ENCODE measurements around the gene UBE2D2.
A peak's percentile ranks its signal among the peaks of the same experiment; 100 is the strongest.
"Not testable (repeated sequence)": the region's sequence is repeated elsewhere in the genome, so short reads cannot be mapped to it uniquely, and the experiment has no call there.

The UBE2D2 gene

DNA sequence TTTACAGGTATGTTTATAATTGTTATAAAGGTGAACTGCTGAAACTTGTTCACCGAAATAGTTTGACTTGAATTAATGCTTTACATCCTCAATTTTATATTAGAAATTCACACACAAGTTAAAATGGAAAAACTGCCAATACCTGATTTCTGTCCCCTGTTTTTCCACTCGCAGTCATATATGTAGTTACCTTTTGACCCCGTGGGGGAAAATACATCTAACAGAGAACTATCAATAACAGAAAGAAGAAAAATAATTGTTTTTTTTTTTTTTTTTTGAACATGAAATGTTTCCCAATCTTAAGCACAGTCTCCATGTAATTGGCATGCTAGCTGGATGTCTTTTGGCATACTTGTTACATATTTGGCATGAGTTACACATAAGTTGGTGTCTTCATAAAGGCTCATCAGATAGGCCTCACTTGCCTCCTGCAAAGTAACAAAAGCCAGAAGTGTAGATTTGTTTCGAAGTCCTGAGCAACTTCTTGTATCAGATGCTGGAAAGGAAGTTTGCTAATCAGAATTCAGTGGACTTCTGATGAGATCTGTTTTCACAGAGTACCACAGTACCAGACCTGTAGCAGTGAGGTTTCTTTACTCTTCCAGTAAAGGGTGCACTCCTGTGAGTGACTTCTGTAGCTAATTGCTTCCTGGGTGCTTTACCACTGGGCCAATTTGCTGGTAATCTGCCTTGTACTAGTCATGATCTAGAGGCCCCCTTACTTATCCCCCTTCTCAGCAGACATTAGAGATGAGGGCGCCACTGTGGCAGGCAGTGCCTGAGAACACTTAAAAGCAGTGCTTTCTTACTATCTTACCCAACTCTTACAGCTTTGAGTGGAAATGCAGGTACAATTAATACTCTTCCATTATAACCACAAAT is 50.8 kb downstream of the UBE2D2 start:
- TF ChIP-seq, protein P1, sequence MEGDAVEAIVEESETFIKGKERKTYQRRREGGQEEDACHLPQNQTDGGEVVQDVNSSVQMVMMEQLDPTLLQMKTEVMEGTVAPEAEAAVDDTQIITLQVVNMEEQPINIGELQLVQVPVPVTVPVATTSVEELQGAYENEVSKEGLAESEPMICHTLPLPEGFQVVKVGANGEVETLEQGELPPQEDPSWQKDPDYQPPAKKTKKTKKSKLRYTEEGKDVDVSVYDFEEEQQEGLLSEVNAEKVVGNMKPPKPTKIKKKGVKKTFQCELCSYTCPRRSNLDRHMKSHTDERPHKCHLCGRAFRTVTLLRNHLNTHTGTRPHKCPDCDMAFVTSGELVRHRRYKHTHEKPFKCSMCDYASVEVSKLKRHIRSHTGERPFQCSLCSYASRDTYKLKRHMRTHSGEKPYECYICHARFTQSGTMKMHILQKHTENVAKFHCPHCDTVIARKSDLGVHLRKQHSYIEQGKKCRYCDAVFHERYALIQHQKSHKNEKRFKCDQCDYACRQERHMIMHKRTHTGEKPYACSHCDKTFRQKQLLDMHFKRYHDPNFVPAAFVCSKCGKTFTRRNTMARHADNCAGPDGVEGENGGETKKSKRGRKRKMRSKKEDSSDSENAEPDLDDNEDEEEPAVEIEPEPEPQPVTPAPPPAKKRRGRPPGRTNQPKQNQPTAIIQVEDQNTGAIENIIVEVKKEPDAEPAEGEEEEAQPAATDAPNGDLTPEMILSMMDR (IDR thresholded peaks at IDR 0.05; ENCODE audit: low read depth, low read length, missing control alignments) = no peak
- DNase-seq (ENCODE audit: low read depth) = no peak
- no peak overlapping the region for H3K4me3 ChIP-seq (ENCODE audit: low read depth, low read length)

DNA sequence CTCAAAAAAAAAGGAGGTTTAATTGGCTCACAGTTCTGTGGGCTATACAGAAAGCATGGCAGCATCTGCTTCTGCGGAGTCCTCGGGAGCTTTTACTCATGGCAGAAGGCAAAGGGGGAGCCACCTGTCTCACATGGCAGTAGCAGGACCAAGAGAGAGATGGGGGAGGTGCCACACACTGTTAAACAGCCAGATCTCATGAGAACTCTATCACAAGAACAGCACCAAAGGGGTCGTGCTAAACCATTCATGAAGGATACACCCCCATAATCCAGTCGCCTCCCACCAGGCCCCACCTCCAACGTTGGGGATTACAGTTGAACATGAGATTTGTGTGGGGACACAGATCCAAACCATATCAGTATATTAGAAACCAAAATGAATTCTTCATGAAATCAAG is 58.7 kb downstream of the UBE2D2 start:
- TF ChIP-seq, protein P1 (IDR thresholded peaks at IDR 0.05; ENCODE audit: low read depth, low read length, missing control alignments) = no peak
- no peak for DNase-seq (ENCODE audit: low read depth)

DNA sequence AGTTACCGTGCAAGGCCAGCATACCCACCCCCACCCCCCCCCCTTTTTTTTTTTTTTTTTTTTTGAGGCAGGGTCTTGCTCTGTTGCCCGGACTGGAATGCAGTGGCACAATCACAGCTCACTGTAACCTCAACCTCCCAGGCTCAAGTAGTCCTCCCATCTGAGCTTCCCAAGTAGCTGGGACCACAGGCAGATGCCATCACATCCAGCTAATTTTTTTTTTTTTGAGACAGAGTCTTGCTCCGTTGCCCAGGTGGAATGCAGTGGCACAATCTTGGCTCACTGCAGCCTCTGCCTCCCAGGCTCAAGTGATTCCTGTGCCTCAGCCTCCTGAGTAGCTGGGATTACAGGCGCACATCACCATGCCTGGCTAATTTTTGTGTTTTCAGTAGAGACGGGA is 64.3 kb downstream of the UBE2D2 start:
- not testable (repeated sequence) for DNase-seq (ENCODE audit: low read depth)

More for the DNA sequence above, 58.7 kb downstream of the UBE2D2 start:
- H3K4me3 ChIP-seq (ENCODE audit: low read depth, low read length) = no peak overlapping the region

DNA sequence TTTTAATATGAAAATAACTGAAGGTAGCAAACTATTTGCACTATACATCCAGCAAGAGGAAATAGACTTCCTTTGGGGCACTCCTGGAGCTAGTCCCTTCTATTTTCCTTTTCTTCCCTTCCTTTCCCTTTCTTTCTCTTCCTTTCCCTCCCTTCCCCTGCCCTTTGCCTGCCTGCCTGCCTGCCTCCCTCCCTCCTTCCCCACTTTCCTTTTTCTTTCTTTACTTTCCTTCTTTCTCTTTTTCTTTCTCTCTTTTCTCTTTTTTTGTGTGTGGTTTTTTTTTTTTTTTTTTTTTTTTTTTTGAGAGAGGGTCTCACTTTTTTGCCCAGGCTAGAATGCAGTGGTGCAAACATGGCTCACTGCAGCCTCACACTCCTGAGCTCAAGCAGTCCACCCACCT is 69.7 kb downstream of the UBE2D2 start:
- TF ChIP-seq, protein P1 (IDR thresholded peaks at IDR 0.05; ENCODE audit: low read depth, low read length, missing control alignments) = no peak
- DNase-seq (ENCODE audit: low read depth) = no peak
- no peak overlapping the region for H3K4me3 ChIP-seq (ENCODE audit: low read depth, low read length)

More for the DNA sequence above, 64.3 kb downstream of the UBE2D2 start:
- not testable (repeated sequence) for H3K4me3 ChIP-seq (ENCODE audit: low read depth, low read length)

DNA sequence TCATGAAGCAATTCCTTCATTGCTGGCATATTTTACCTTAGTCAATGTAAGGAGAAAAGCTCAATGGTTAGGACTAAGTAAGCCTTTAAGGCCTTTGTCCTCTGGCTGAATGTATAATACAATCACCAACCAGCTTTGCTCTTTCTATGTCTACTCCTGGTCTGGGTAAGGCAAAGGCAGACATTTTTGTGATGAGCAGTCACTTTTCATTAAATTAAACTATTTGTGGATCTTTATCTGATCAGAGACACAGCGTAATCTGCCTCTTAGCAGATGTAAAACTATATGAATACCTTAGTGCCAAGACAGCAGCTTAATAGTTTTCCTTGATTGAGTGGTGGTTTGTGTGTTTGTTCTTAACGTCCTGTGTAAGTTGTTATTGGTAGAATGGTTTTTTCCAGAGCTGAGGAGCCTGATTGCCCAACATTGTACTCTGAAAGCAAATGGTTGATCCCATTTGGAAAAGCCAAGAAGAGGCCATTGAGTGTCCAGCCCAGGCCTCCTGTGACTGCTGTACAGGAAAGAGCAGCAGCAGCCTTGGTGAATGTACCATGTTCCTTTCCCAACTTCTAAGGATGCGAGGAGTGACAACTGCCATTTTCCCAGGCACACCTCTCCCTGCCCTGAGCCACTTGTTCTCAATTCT is 70.5 kb downstream of the UBE2D2 start:
- no peak for DNase-seq (ENCODE audit: low read depth)
- TF ChIP-seq, protein P1 (IDR thresholded peaks at IDR 0.05; ENCODE audit: low read depth, low read length, missing control alignments) = no peak

DNA sequence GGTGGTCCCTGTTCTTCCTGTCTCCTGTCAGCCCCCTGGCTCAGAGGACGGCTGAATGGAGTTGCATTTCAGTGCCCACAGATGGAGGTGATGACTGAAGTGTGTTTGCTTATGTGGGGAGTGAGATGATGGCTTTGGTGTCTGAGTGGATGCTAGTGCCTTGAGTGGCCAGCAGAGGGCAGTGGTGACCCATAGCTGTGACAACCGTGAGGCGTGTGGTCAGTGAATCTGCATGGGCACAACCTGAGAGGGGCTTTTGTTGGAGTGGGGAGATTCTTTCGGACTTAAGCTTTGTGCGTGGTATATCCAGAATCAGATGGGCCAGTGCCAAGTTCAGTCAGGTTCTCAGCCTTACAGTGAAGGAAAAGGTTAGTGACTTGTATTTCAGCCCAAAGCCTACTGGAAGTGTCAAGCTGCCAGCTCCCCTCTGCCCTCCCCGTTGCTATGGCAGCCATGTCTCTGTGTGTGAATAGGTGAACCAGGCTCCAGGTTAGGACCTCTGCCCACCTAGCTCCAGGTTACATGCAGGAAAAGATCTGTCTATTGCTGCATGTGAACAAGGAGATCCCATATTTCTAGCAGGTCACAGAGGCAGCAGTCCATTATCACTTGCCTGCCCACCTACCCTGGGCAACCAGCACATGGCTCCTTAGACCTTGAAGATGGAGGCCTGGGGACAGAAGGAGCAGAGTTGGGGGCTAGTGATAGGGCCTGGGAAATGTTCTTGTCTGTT is 72.3 kb downstream of the UBE2D2 start:
- TF ChIP-seq, protein P1 (IDR thresholded peaks at IDR 0.05; ENCODE audit: low read depth, low read length, missing control alignments) = peak; percentile 100
- no peak for DNase-seq (ENCODE audit: low read depth)
- H3K4me3 ChIP-seq (ENCODE audit: low read depth, low read length) = no peak overlapping the region

More for the DNA sequence above, 70.5 kb downstream of the UBE2D2 start:
- no peak overlapping the region for H3K4me3 ChIP-seq (ENCODE audit: low read depth, low read length)

DNA sequence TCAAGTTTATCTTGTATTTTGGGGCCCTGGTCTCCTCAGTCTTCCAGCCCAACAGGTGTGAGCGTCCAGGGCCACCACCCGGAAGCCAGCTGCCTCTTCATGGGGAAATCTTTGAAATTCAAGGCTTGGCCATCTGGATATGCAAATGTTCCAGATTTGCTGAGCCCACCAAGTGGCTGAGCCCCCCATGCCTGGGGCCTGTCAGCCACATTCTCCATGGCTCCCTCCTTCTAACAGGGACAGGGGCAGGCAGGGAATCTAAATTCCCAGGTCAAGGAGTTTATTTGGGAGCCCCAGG is 72.8 kb downstream of the UBE2D2 start:
- DNase-seq (ENCODE audit: low read depth) = no peak
- H3K4me3 ChIP-seq (ENCODE audit: low read depth, low read length) = no peak overlapping the region
- TF ChIP-seq, protein P1 (IDR thresholded peaks at IDR 0.05; ENCODE audit: low read depth, low read length, missing control alignments) = no peak

All from GM12864 (cell line).